Measurements from ENCODE around the gene GYPA.

DNA sequence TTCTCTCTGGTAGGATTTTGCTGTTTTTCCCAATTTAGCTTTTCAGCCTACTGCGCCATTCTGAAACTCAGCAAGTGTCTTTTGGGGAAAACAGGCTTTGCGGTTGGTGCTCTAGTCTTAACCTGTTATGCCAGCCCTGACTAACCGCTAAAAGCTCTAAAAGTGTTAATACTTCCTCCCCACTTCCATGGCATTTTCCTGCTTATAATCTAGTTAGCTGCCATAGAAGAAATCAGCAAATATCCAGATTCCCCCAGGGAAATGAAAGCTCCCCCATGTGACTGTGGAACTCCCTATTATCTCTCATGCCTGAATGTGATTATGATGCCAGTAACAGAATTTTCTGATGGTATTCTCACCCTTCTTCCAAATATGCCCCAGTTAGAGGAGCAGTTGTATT, 28.7 kb upstream of the GYPA start:
- TF ChIP-seq, protein P1, sequence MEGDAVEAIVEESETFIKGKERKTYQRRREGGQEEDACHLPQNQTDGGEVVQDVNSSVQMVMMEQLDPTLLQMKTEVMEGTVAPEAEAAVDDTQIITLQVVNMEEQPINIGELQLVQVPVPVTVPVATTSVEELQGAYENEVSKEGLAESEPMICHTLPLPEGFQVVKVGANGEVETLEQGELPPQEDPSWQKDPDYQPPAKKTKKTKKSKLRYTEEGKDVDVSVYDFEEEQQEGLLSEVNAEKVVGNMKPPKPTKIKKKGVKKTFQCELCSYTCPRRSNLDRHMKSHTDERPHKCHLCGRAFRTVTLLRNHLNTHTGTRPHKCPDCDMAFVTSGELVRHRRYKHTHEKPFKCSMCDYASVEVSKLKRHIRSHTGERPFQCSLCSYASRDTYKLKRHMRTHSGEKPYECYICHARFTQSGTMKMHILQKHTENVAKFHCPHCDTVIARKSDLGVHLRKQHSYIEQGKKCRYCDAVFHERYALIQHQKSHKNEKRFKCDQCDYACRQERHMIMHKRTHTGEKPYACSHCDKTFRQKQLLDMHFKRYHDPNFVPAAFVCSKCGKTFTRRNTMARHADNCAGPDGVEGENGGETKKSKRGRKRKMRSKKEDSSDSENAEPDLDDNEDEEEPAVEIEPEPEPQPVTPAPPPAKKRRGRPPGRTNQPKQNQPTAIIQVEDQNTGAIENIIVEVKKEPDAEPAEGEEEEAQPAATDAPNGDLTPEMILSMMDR (IDR thresholded peaks at IDR 0.05 in 8 of 11, conservative IDR thresholded peaks at IDR 0.05 in 3 of 11), result no peak
- no peak for TF ChIP-seq POLR2AphosphoS5 (IDR thresholded peaks at IDR 0.05)

Data from spleen (tissue), 7 donors.